WTC11 (cell line): ENCODE measurements around the gene KCNMA1.

Experiments used
- ETV6 ChIP-seq: sonication (generic); formaldehyde crosslinking; IDR thresholded peaks from 2 replicates; pipeline ENCODE4 v1.8.1; 2022; ENCODE audit warnings: mild to moderate bottlenecking, missing genetic modification reagents
- NR2C2 ChIP-seq: sonication (generic); formaldehyde crosslinking; IDR thresholded peaks from 2 replicates; pipeline ENCODE4 v1.8.0; 2022; ENCODE audit warnings: mild to moderate bottlenecking, missing genetic modification reagents
- SP1 ChIP-seq: sonication (generic); formaldehyde crosslinking; conservative IDR thresholded peaks from 2 replicates; pipeline ENCODE4 v1.8.1; 2022; ENCODE audit warnings: missing genetic modification reagents
- ZNF121 ChIP-seq: sonication (generic); formaldehyde crosslinking; IDR thresholded peaks from 2 replicates; pipeline ENCODE4 v1.8.0; 2023; ENCODE audit warnings: missing genetic modification reagents
- ZNF232 ChIP-seq: sonication (generic); formaldehyde crosslinking; IDR thresholded peaks from 2 replicates; pipeline ENCODE4 v1.8.0; 2022; ENCODE audit warnings: mild to moderate bottlenecking, missing genetic modification reagents
- ZNF423 ChIP-seq: fragments of 250-450 bp; sonication (Bioruptor Pico); IDR thresholded peaks from 2 replicates; pipeline ENCODE4 v2.1.2; 2022; ENCODE audit warnings: mild to moderate bottlenecking, moderate library complexity
- TF ChIP-seq, protein P1 (sequence below): fragments of 200-600 bp; IDR thresholded peaks from 2 replicates; pipeline ENCODE4 v1.8.0; 2022; ENCODE audit warnings: antibody characterized with exemption
- TF ChIP-seq, protein P2 (sequence below): sonication (generic); formaldehyde crosslinking; IDR thresholded peaks from 2 replicates; pipeline ENCODE4 v1.8.0; 2022; ENCODE audit warnings: mild to moderate bottlenecking, missing genetic modification reagents

DNA sequence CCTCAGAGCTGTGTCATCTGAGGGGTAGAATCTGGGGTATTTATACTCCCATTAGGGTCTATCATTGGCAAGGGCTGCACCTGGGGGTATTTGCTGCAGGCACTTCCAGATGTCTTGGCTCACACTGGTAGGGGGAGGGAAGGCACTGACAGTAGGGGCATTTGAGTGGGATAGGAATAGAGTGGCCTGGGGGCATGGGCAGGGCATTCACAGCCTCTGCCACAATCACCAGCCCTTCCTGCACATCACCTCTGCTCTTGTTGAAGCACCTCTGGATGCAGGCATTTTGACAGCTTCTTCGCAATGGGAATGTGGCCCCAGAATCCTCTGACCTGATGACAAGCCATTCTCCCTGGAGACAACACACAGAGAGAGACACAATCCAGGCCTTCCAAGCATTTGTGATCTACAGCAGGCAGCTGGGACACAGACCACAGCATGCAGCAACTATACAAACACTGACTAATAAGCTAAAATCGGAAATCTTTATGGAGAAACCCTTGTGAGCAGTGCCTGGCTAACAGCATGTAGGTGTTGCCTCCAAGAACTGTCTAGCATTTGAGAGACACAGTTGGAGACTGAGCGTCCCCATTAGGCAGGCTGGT is 178.5 kb downstream of the KCNMA1 start:
- TF ChIP-seq NR2C2 (CRISPR knock-in tag), result no peak
- TF ChIP-seq, protein P1, sequence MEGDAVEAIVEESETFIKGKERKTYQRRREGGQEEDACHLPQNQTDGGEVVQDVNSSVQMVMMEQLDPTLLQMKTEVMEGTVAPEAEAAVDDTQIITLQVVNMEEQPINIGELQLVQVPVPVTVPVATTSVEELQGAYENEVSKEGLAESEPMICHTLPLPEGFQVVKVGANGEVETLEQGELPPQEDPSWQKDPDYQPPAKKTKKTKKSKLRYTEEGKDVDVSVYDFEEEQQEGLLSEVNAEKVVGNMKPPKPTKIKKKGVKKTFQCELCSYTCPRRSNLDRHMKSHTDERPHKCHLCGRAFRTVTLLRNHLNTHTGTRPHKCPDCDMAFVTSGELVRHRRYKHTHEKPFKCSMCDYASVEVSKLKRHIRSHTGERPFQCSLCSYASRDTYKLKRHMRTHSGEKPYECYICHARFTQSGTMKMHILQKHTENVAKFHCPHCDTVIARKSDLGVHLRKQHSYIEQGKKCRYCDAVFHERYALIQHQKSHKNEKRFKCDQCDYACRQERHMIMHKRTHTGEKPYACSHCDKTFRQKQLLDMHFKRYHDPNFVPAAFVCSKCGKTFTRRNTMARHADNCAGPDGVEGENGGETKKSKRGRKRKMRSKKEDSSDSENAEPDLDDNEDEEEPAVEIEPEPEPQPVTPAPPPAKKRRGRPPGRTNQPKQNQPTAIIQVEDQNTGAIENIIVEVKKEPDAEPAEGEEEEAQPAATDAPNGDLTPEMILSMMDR, result no peak
- TF ChIP-seq ZNF232 (CRISPR knock-in tag), result no peak
- TF ChIP-seq SP1 (CRISPR knock-in tag), result no peak
- TF ChIP-seq ETV6 (CRISPR knock-in tag), result no peak
- no peak for TF ChIP-seq ZNF423 (CRISPR knock-in tag)
- TF ChIP-seq, protein P2, sequence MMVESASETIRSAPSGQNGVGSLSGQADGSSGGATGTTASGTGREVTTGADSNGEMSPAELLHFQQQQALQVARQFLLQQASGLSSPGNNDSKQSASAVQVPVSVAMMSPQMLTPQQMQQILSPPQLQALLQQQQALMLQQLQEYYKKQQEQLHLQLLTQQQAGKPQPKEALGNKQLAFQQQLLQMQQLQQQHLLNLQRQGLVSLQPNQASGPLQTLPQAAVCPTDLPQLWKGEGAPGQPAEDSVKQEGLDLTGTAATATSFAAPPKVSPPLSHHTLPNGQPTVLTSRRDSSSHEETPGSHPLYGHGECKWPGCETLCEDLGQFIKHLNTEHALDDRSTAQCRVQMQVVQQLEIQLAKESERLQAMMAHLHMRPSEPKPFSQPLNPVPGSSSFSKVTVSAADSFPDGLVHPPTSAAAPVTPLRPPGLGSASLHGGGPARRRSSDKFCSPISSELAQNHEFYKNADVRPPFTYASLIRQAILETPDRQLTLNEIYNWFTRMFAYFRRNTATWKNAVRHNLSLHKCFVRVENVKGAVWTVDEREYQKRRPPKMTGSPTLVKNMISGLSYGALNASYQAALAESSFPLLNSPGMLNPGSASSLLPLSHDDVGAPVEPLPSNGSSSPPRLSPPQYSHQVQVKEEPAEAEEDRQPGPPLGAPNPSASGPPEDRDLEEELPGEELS (CRISPR knock-in tag), result no peak
- TF ChIP-seq ZNF121 (CRISPR knock-in tag), result no peak
